Transverse colon (tissue), 4 donors: ENCODE results near the gene LGALS9. TPM values are rescaled to one million over a fixed set of nuclear protein-coding genes. Genes with fewer than 3 reads are reported as not detected.
"Not testable (repeated sequence)": the region's sequence is repeated elsewhere in the genome, so short reads cannot be mapped to it uniquely, and the experiment has no call there.

Experiments used
- DNase-seq: peaks from one replicate; pipeline ENCODE4 v3.0.0-alpha.2; 2019
- H3K27ac ChIP-seq, 4 donors: fragments of 200-600 bp; sonication (generic); 2 replicates each; pipeline ENCODE4 v1.5.1; 2016 to 2018; ENCODE audit warnings: inconsistent platforms in 4 of 4
- H3K27me3 ChIP-seq: fragments of 200-600 bp; sonication (generic); 2 replicates; pipeline ENCODE4 v1.5.1; 2017; ENCODE audit warnings: inconsistent platforms
- H3K36me3 ChIP-seq, 4 donors: fragments of 200-600 bp; sonication (generic); 2 replicates each; pipeline ENCODE4 v1.5.1; 2017 to 2019; ENCODE audit warnings: inconsistent platforms in 4 of 4
- H3K4me1 ChIP-seq, 4 donors: fragments of 200-600 bp; sonication (generic); 2 replicates each; pipeline ENCODE4 v1.5.1; 2017 to 2020; ENCODE audit warnings: inconsistent platforms in 4 of 4
- H3K4me3 ChIP-seq, 4 donors: fragments of 200-600 bp; sonication (generic); 1 replicate in 1 of 4; 2 replicates in 3 of 4; pipeline versions ENCODE4 v1.5.1 to v1.6.1; 2017 to 2019; ENCODE audit warnings: inconsistent platforms in 4 of 4
- H3K9me3 ChIP-seq, 2 donors: fragments of 200-600 bp; sonication (generic); 2 replicates each; pipeline ENCODE4 v1.5.1; 2017 to 2019; ENCODE audit warnings: inconsistent platforms in 2 of 2
- CTCF ChIP-seq, 5 experiments: fragments of 200-600 bp in 3 of 5; fragments of 450-650 bp in 2 of 5; sonication (generic) in 3 of 5; IDR thresholded peaks; 1 replicate in 2 of 5; 2 replicates in 3 of 5; pipeline ENCODE4 v1.5.1; 2016 to 2017; ENCODE audit warnings: antibody characterized with exemption in 5 of 5, inconsistent platforms in 3 of 5, mild to moderate bottlenecking in 2 of 5, moderate library complexity in 1 of 5
- EP300 ChIP-seq: sonication (generic); formaldehyde crosslinking; IDR thresholded peaks from one replicate; pipeline ENCODE4 v1.6.1; 2017; ENCODE audit warnings: antibody characterized with exemption, low read depth
- POLR2A ChIP-seq: fragments of 450-650 bp; IDR thresholded peaks from one replicate; pipeline ENCODE4 v1.6.1; 2016; ENCODE audit warnings: antibody characterized with exemption, mild to moderate bottlenecking, moderate library complexity
- POLR2AphosphoS5 ChIP-seq, 3 donors: sonication (generic); formaldehyde crosslinking; IDR thresholded peaks; one replicate each; pipeline ENCODE4 v1.6.1; 2016; ENCODE audit warnings: antibody characterized with exemption in 3 of 3
- WGBS, 2 donors: methylation state at CpG; one replicate each; pipeline ENCODE4 v1.1.5; 2018; ENCODE audit warnings: low coverage in 1 of 2; 5-methylcytosine and 5-hydroxymethylcytosine counted together
- in situ Hi-C, 4 donors: fragments of 200-750 bp; cut with MboI; loops; one replicate each; pipeline versions ENCODE4 v1.15.0 to v1.15.1; 2017; ENCODE audit warnings: low sequenced_read_pairs in 3 of 4, low pct_ligation_motif_present in 1 of 4, low pct_unique_long_range_greater_than_20kb in 1 of 4
- intact Hi-C: fragments of 100-400 bp; cut with DNase I; formaldehyde crosslinking; loops from one replicate; pipeline ENCODE4 v1.15.1; 2023; ENCODE audit warnings: low total_unique reads
- total RNA-seq, 4 donors: library from RNA; depleted of rRNA; stranded (reverse); fragments of >200 nt; gene quantifications; one replicate each; pipeline ENCODE4 v1.1.0, GENCODE V29; 2016

LGALS9 gene
- total RNA-seq, 4 donors from 2014 or later, result 245 to 463 (median 368) TPM

- Histone ChIP-seq H3K4me3 (no peak overlapping the region), H3K27ac (no peak overlapping the region), H3K4me1 (peaks cover 2 to 17% (median 16%) of the 10 kb centered on the region in 4 donors), H3K27me3 (no peaks in the 10 kb centered on the region), H3K36me3 (no peaks in the 10 kb centered on the region), H3K9me3 (no peaks in the 10 kb centered on the region)
- in situ Hi-C loops (loop anchor here in 1 of 4 donors (25.0 kb wide), 1 partner anchor 115 kb away; no protein-coding TSS in a partner anchor), intact Hi-C loops (no loop called here)
- TF ChIP-seq POLR2AphosphoS5 (IDR thresholded peaks at IDR 0.05) (no peak), EP300 (no peak), CTCF (IDR thresholded peaks at IDR 0.05) (no peak), POLR2A (no peak)
- WGBS, 2 donors, result 90 to 100% methylated on average over 3 to 10 of the region's 10 CpGs
- no peak for DNase-seq
Observed at GRCh38 chr17:27627514-27627913, 3.5 kb upstream of the LGALS9 start.

GRCh38 chr17:27628376-27628775, 2.6 kb upstream of the LGALS9 start:
- Histone ChIP-seq H3K36me3 (no peaks in the 10 kb centered on the region), H3K4me1 (peaks cover 6 to 24% (median 21%) of the 10 kb centered on the region in 4 donors), H3K9me3 (no peaks in the 10 kb centered on the region), H3K4me3 (no peak overlapping the region), H3K27ac (no peak overlapping the region), H3K27me3 (no peaks in the 10 kb centered on the region)
- 75 to 85% methylated on average over 3 to 5 of the region's 5 CpGs for WGBS, 2 donors
- DNase-seq, result no peak
- intact Hi-C loops (no loop called here), in situ Hi-C loops (loop anchor here in 1 of 4 donors (25.0 kb wide), 1 partner anchor 116 kb away; no protein-coding TSS in a partner anchor)
- TF ChIP-seq EP300 (no peak), POLR2AphosphoS5 (IDR thresholded peaks at IDR 0.05) (no peak), POLR2A (no peak), CTCF (IDR thresholded peaks at IDR 0.05) (no peak)

- 93% methylated on average over 3 of the region's 3 CpGs; no CpG with 5 or more reads in 1 of the 2 donors for WGBS, 2 donors
- in situ Hi-C loops, result loop anchor here in 1 of 4 donors (25.0 kb wide), 1 partner anchor 117 kb away; no protein-coding TSS in a partner anchor
Observed at GRCh38 chr17:27629260-27629659, 1.7 kb upstream of the LGALS9 start.

GRCh38 chr17:27631411-27631760, 398 bp downstream of the LGALS9 start:
- Histone ChIP-seq H3K4me1 (peaks cover 24 to 51% (median 47%) of the 10 kb centered on the region in 4 donors), H3K9me3 (no peaks in the 10 kb centered on the region), H3K27ac (peak overlapping the region; percentile 87 to 93 (median 89)), H3K4me3 (peak overlapping the region; percentile 2 to 58 (median 46)), H3K36me3 (no peaks in the 10 kb centered on the region), H3K27me3 (no peaks in the 10 kb centered on the region)
- in situ Hi-C loops (loop anchor here in 1 of 4 donors (25.0 kb wide), 1 partner anchor 119 kb away; no protein-coding TSS in a partner anchor), intact Hi-C loops (no loop called here)
- DNase-seq, result no peak
- 19% methylated on average over 6 of the region's 6 CpGs; no CpG with 5 or more reads in 1 of the 2 donors for WGBS, 2 donors
- TF ChIP-seq CTCF (IDR thresholded peaks at IDR 0.05), result no peak
- peak; percentile 17 for TF ChIP-seq POLR2A

More at GRCh38 chr17:27629260-27629659, 1.7 kb upstream of the LGALS9 start:
- H3K9me3 ChIP-seq, H3K27me3 ChIP-seq, intact Hi-C loops, DNase-seq, H3K27ac ChIP-seq, H3K4me3 ChIP-seq, H3K36me3 ChIP-seq: not testable (repeated sequence)
- peaks cover 13 to 33% (median 27%) of the 10 kb centered on the region in 4 donors for H3K4me1 ChIP-seq
